Small intestine (tissue), 7 donors: ENCODE results near the gene MNAT1. TPM values are rescaled to one million over a fixed set of nuclear protein-coding genes. Genes with fewer than 3 reads are reported as not detected.

Source experiments
- DNase-seq, 2 donors: peaks; one replicate each; pipeline versions ENCODE4 v3.0.0 to v3.0.0-alpha.2; 2013
- FAIRE-seq: peaks from 2 replicates; lab custom pipeline; 2012; peaks lifted over from hg19 to GRCh38; lab: Jason Lieb, UNC
- H3K27ac ChIP-seq, 3 donors: one replicate each; pipeline ENCODE4 v1.5.1; 2013; ENCODE audit warnings: low read length in 2 of 3, mild to moderate bottlenecking in 2 of 3, control low read depth in 1 of 3, inconsistent platforms in 1 of 3, low read depth in 1 of 3, moderate library complexity in 1 of 3
- H3K27me3 ChIP-seq, 3 donors: one replicate each; pipeline ENCODE4 v1.6.1; 2013; ENCODE audit warnings: low read length in 3 of 3, inconsistent platforms in 1 of 3; ENCODE audit not compliant: control insufficient read depth in 3 of 3, insufficient read depth in 3 of 3
- H3K36me3 ChIP-seq, 3 donors: one replicate each; pipeline ENCODE4 v1.6.1; 2013; ENCODE audit warnings: low read length in 3 of 3, inconsistent platforms in 1 of 3, low read depth in 1 of 3, mild to moderate bottlenecking in 1 of 3, moderate library complexity in 1 of 3; ENCODE audit not compliant: control insufficient read depth in 3 of 3, insufficient read depth in 2 of 3
- H3K4me1 ChIP-seq, 3 donors: one replicate each; pipeline ENCODE4 v1.6.1; 2013; ENCODE audit warnings: low read length in 2 of 3, inconsistent platforms in 1 of 3, low read depth in 1 of 3, mild to moderate bottlenecking in 1 of 3, moderate library complexity in 1 of 3; ENCODE audit not compliant: control insufficient read depth in 3 of 3, insufficient read depth in 2 of 3
- H3K4me3 ChIP-seq, 3 donors: one replicate each; pipeline ENCODE4 v1.5.1; 2013; ENCODE audit warnings: low read length in 3 of 3, control low read depth in 1 of 3, inconsistent platforms in 1 of 3, low read depth in 1 of 3, mild to moderate bottlenecking in 1 of 3, moderate library complexity in 1 of 3
- H3K9me3 ChIP-seq, 2 donors: one replicate each; pipeline ENCODE4 v1.6.1; 2013; ENCODE audit warnings: low read depth in 1 of 2, low read length in 1 of 2; ENCODE audit not compliant: control insufficient read depth in 2 of 2, insufficient read depth in 1 of 2
- WGBS, 3 donors: extraction: QIAGEN DNeasy Blood & Tissue Kit; methylation state at CpG; one replicate each; pipeline ENCODE4 v1.1.7; 2013; 5-methylcytosine and 5-hydroxymethylcytosine counted together
- polyA plus RNA-seq, 4 donors: library from polyadenylated mRNA; stranded (reverse) in 3 of 4; unstranded in 1 of 4; fragments of 200-250 nt in 3 of 4; fragments of 120-200 nt in 1 of 4; gene quantifications; one replicate each; pipeline versions ENCODE4 v1.2.1 to v1.2.3, GENCODE V29; 2013
- donor health status: healthy with polysubstance abuse.
- donor health status: control.
- donor health status: control.
- donor health status: Bipolar disorder and iron deficiency.
- donor health status: healthy.

The MNAT1 gene
- polyA plus RNA-seq, 4 donors, result 9.5 to 28.7 (median 12.8) TPM

DNA sequence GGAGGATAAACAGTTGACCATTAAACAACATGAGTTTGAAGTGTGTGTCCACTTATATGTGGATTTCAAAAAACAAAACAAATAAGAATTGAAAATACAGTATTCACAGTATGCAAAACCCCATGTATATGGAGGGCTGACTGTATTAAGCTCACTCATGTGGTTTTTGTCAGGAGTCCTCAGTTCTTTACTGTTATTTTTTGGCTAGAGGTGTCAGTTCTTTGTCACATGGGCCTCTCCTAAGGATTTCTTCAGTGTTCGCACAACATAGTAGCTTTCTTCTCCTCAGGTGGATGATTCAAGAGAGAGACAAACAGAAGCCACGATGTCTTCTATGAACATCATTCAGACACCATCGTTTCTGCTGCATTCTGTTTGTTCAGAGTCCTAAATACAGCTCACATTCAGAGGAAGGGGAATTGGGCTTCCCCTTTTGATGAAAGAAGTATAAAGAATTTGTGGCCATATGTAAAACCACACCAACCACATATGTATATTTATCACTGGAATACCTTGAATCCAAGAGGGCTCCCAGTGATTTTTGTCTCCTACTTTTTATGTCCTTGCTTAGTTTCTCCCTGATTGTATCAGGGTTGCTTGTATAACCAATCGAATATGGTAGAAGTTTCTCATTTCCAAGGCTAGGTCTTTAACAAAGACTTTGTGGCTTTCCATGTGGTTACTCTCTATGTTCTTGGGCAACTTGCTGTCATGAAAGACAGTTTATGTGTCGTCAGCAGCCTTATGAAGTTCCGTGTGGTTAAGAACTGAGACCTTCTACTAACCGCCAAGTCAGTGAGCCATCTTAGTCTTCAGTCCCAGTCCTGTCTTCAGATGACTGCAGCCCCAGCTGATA, 18.9 kb downstream of the MNAT1 start:
- no peak for FAIRE-seq
- Histone ChIP-seq H3K36me3 (peaks cover 0 to 2% (median 0%) of the 10 kb centered on the region in 3 donors), H3K27ac (peak overlapping the region in 1 of 3 donors; percentile 55), H3K9me3 (no peaks in the 10 kb centered on the region), H3K4me3 (no peak overlapping the region), H3K27me3 (no peaks in the 10 kb centered on the region), H3K4me1 (no peaks in the 10 kb centered on the region)
- WGBS, 3 donors, result 72 to 87% (median 77%) methylated on average over 7 of the region's 7 CpGs
- peak; percentile 14 to 70 for DNase-seq

- Histone ChIP-seq H3K36me3 (peaks cover 0 to 2% (median 0%) of the 10 kb centered on the region in 3 donors), H3K27me3 (no peaks in the 10 kb centered on the region), H3K9me3 (no peaks in the 10 kb centered on the region), H3K4me3 (no peak overlapping the region), H3K27ac (no peak overlapping the region), H3K4me1 (no peaks in the 10 kb centered on the region)
- 55 to 68% (median 64%) methylated on average over 1 of the region's 1 CpG for WGBS, 3 donors
- DNase-seq, result no peak
- FAIRE-seq, result no peak
These were observed 22.3 kb downstream of the MNAT1 start for GRCh38 chr14:60756847-60757246.

DNA sequence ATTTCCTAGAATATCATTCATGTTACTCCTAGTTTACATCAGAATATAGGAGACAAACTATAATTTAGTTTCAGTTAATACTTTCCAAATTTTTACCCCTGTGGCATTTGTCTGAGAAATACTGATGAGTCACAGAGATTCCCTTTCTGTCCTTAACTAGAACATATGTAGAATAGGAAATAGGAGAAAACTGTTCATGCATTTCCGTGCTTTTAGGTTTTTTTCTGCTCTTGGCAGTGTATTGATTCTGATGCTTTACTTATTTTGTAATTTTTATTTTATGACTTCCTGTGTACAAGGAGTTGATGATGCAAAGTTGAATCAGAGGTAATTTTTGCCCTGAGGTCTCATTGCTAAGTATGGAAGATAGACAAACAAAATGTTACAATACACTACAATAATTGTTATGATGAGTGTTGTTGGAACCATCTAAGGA, 23.0 kb downstream of the MNAT1 start:
- H3K4me1 ChIP-seq, result no peaks in the 10 kb centered on the region
- FAIRE-seq (no peak), DNase-seq (no peak)
- no peaks in the 10 kb centered on the region for H3K36me3 ChIP-seq
- H3K9me3 ChIP-seq, result no peaks in the 10 kb centered on the region
- no peak overlapping the region for H3K4me3 ChIP-seq
- no peak overlapping the region for H3K27ac ChIP-seq
- 80 to 98% (median 86%) methylated on average over 1 of the region's 1 CpG for WGBS, 3 donors
- H3K27me3 ChIP-seq, result no peaks in the 10 kb centered on the region

DNA sequence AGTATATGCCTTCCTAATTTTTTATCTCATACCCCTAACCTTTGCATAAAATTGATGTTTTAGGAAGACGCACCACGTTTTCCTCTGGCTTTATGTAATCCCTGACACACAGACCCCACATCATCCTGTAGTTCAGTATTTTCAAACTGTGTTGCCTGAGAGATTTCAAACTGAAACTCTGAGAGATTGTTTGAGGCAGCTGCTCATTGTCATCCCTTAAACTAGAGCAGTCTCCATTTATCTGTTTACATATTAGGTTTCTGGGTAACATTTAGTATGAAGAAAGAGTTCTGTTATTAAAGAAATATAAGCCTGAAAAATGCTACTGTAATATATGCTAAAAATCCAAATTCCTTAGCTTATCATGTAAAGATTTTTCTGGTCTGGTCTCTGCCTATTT, 24.3 kb downstream of the MNAT1 start:
- no peak overlapping the region for H3K27ac ChIP-seq
- no peaks in the 10 kb centered on the region for H3K27me3 ChIP-seq
- no peaks in the 10 kb centered on the region for H3K36me3 ChIP-seq
- no peaks in the 10 kb centered on the region for H3K9me3 ChIP-seq
- no peaks in the 10 kb centered on the region for H3K4me1 ChIP-seq
- H3K4me3 ChIP-seq, result no peak overlapping the region
- FAIRE-seq (no peak), DNase-seq (no peak)
- WGBS, 3 donors, result 70 to 89% (median 83%) methylated on average over 2 of the region's 2 CpGs

- WGBS, 3 donors, result 96 to 100% (median 96%) methylated on average over 1 of the region's 1 CpG
- Histone ChIP-seq H3K27ac (no peak overlapping the region), H3K4me3 (no peak overlapping the region), H3K9me3 (no peaks in the 10 kb centered on the region), H3K4me1 (no peaks in the 10 kb centered on the region), H3K27me3 (no peaks in the 10 kb centered on the region), H3K36me3 (no peaks in the 10 kb centered on the region)
- DNase-seq (no peak), FAIRE-seq (no peak)
These were observed 25.6 kb downstream of the MNAT1 start for GRCh38 chr14:60760209-60760608.

DNA sequence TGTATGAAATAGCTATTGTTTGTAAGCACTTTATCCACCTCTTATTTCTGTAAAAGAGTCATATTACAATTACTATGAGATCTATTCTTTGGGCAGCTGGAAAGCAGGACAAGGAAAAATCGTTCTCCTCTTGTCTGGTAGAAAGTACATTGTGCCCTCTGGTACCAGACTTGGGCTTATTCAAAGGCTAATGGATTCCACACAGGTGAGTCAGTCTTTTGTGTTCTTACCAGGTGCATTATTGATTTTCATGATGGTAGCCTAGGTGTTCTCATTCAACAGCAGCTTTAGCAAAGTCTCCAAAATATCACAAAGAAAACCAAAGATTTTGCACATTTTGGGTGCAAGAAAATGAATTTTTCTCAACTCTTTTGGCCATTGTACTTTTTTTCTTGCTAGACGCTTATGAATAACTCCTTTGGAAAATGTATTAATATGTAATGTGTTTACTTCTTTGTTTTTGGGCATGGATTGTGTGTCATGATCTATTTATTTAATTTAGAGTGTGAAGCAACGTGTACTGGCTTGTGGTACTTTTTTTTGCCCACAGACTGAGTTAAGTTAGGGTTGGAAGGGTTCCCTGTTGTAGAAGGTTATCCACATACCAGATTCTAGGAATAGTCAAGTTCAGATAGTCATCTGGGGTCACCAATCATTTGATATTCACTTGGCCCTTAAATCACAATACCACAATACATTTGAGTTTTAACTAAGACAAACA, 26.2 kb downstream of the MNAT1 start:
- Histone ChIP-seq H3K27ac (no peak overlapping the region), H3K4me3 (no peak overlapping the region), H3K36me3 (no peaks in the 10 kb centered on the region), H3K27me3 (no peaks in the 10 kb centered on the region), H3K9me3 (no peaks in the 10 kb centered on the region), H3K4me1 (no peaks in the 10 kb centered on the region)
- 69 to 80% (median 74%) methylated on average over 3 of the region's 3 CpGs for WGBS, 3 donors
- DNase-seq, result peak; percentile 13 to 55
- no peak for FAIRE-seq

DNA sequence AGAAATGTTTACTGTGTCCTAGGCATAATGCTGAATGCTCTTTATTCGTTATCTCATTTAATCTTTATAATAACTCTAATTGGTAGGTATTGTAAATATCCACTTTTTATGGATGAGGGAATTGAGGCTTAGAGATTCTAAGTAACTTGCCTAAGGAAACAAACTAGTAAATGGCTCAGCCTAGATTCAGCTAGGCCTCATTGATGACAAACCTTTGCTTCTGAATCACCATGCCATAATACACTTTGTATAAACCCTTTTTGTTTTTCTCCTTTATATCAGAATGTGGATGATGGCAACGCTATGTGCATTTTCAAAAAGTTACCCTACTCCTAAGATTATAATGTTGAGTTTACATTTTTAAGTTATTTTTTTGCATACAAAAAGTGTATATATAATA, 34.0 kb downstream of the MNAT1 start:
- Histone ChIP-seq H3K4me3 (no peak overlapping the region), H3K4me1 (no peaks in the 10 kb centered on the region), H3K36me3 (no peaks in the 10 kb centered on the region), H3K27me3 (no peaks in the 10 kb centered on the region), H3K9me3 (no peaks in the 10 kb centered on the region), H3K27ac (no peak overlapping the region)
- no peak for DNase-seq
- no peak for FAIRE-seq
- WGBS, 3 donors, result 76 to 87% (median 79%) methylated on average over 2 of the region's 2 CpGs

- Histone ChIP-seq H3K4me1 (no peaks in the 10 kb centered on the region), H3K4me3 (no peak overlapping the region), H3K36me3 (no peaks in the 10 kb centered on the region), H3K27ac (no peak overlapping the region), H3K9me3 (no peaks in the 10 kb centered on the region), H3K27me3 (no peaks in the 10 kb centered on the region)
- WGBS, 3 donors, result 43 to 44% (median 43%) methylated on average over 2 of the region's 2 CpGs
- no peak for FAIRE-seq
- no peak for DNase-seq
These were observed 36.6 kb downstream of the MNAT1 start for GRCh38 chr14:60771117-60771516.
